Lower leg skin (tissue), 3 donors: ENCODE measurements around the gene PTPRZ1.

ENCODE experiments used
- CTCF ChIP-seq, 3 donors: fragments of 450-650 bp; IDR thresholded peaks; one replicate each; pipeline ENCODE4 v1.5.1; 2016; ENCODE audit warnings: antibody characterized with exemption in 3 of 3, mild to moderate bottlenecking in 3 of 3, moderate library complexity in 2 of 3
- POLR2A ChIP-seq, 2 donors: fragments of 450-650 bp; IDR thresholded peaks; one replicate each; pipeline ENCODE4 v1.6.1; 2016 to 2017; ENCODE audit warnings: antibody characterized with exemption in 2 of 2, mild to moderate bottlenecking in 1 of 2, moderate library complexity in 1 of 2

- no peak for TF ChIP-seq POLR2A (IDR thresholded peaks at IDR 0.05)
- TF ChIP-seq CTCF (IDR thresholded peaks at IDR 0.05), result no peak
These were observed 80.2 kb downstream of the PTPRZ1 start for GRCh38 chr7:121953164-121953563.
